GM12878 (cell line): ENCODE results near the gene TNRC6C. TPM values are rescaled to one million over a fixed set of nuclear protein-coding genes. Genes with fewer than 3 reads are reported as not detected.

Experiments
- ATAC-seq: fragments of 200-7000 bp; cut with Tn5 transposase; 3 replicates; pipeline ENCODE4 v1.9.1; 2020; ENCODE audit warnings: mild to moderate bottlenecking, moderate library complexity
- BruUV-seq: library from RNA; stranded (reverse); fragments of 400-500 nt; replicated peaks from 2 replicates; lab custom pipeline; 2021; lab: Mats Ljungman, UMichigan
- CTCF ChIA-PET: fragments of 300-600 bp; sonication (Branson Sonifier 250); formaldehyde crosslinking; extraction: SDS; loops from one replicate; lab custom pipeline; 2021; ENCODE audit warnings: inconsistent platforms; lab: Yijun Ruan, JAX
- POLR2A ChIA-PET: fragments of 350-600 bp; formaldehyde crosslinking; extraction: SDS; loops from one replicate; lab custom pipeline; 2021; ENCODE audit warnings: inconsistent platforms; lab: Charles Lee
- RAD21 ChIA-PET: fragments of 300-600 bp; sonication (Branson Sonifier 250); formaldehyde crosslinking; loops from one replicate; lab custom pipeline; 2023; ENCODE audit warnings: antibody characterized with exemption; ENCODE audit not compliant: unreplicated experiment; lab: Charles Lee
- SMC1A ChIA-PET: fragments of 300-600 bp; sonication (Branson Sonifier 250); formaldehyde crosslinking; loops from one replicate; lab custom pipeline; 2023; ENCODE audit not compliant: unreplicated experiment, uncharacterized antibody; lab: Charles Lee
- DNase-seq: peaks from one replicate; pipeline ENCODE4 v3.0.0-alpha.2; 2011; ENCODE audit warnings: low read depth, low spot score
- FAIRE-seq: peaks from 3 replicates; lab custom pipeline; 2011; peaks lifted over from hg19 to GRCh38; lab: Jason Lieb, UNC
- H2AFZ ChIP-seq: 2 replicates; pipeline ENCODE4 v1.6.0; 2011; ENCODE audit warnings: low read depth, low read length, control low read depth; ENCODE audit not compliant: control insufficient read depth
- H3K27ac ChIP-seq: 2 replicates; pipeline ENCODE4 v1.5.1; 2011; ENCODE audit warnings: control low read depth; ENCODE audit not compliant: control insufficient read depth, insufficient read depth
- H3K27me3 ChIP-seq, 2 experiments: replicated peaks in 1 of 2; 2 replicates each; pipeline versions ENCODE4 v1.6.0 to v1.6.1; 2011; ENCODE audit warnings: low read length in 1 of 2; ENCODE audit not compliant: control insufficient read depth in 2 of 2, insufficient read depth in 2 of 2
- H3K36me3 ChIP-seq, 2 experiments: 2 replicates each; pipeline ENCODE4 v1.5.1; 2011; ENCODE audit warnings: low read length in 1 of 2; ENCODE audit not compliant: control insufficient read depth in 2 of 2, insufficient read depth in 2 of 2
- H3K4me1 ChIP-seq: 2 replicates; pipeline ENCODE4 v1.6.1; 2011; ENCODE audit warnings: mild to moderate bottlenecking, low read length, moderate library complexity, mixed read lengths; ENCODE audit not compliant: control insufficient read depth, insufficient read depth
- H3K4me2 ChIP-seq: 2 replicates; pipeline ENCODE4 v1.6.0; 2011; ENCODE audit warnings: control low read depth; ENCODE audit not compliant: control insufficient read depth, insufficient read depth
- H3K4me3 ChIP-seq: fragments of 200-600 bp; sonication (generic); 2 replicates; pipeline ENCODE4 v1.5.1; 2016
- H3K79me2 ChIP-seq: 2 replicates; pipeline ENCODE4 v1.6.0; 2011; ENCODE audit warnings: low read length; ENCODE audit not compliant: control insufficient read depth, insufficient read depth
- H3K9ac ChIP-seq: 2 replicates; pipeline ENCODE4 v1.8.0; 2011; ENCODE audit warnings: low read length, control low read depth, mixed read lengths; ENCODE audit not compliant: control insufficient read depth, insufficient read depth
- H3K9me3 ChIP-seq: replicated peaks from 3 replicates; pipeline ENCODE4 v1.5.1; 2011; ENCODE audit warnings: mild to moderate bottlenecking, low read length; ENCODE audit not compliant: control insufficient read depth, insufficient read depth
- H4K20me1 ChIP-seq: 2 replicates; pipeline ENCODE4 v1.6.0; 2011; ENCODE audit not compliant: control insufficient read depth, insufficient read depth
- BRCA1 ChIP-seq: IDR thresholded peaks from 2 replicates; pipeline ENCODE4 v1.6.1; 2011; ENCODE audit warnings: low read depth, low read length, improper control_type of control experiment
- CEBPZ ChIP-seq: fragments of 150-350 bp; IDR thresholded peaks from 2 replicates; pipeline ENCODE4 v1.6.1; 2016; ENCODE audit warnings: low read depth, low read length
- CREM ChIP-seq: IDR thresholded peaks from 2 replicates; pipeline ENCODE4 v1.6.1; 2014; ENCODE audit warnings: antibody characterized with exemption, low read depth
- DPF2 ChIP-seq: fragments of 450-650 bp; IDR thresholded peaks from 2 replicates; pipeline ENCODE4 v1.6.1; 2017; ENCODE audit warnings: mild to moderate bottlenecking
- HDGF ChIP-seq: fragments of 450-650 bp; IDR thresholded peaks from 2 replicates; pipeline ENCODE4 v1.6.1; 2016; ENCODE audit warnings: antibody characterized with exemption
- MYB ChIP-seq: fragments of 150-350 bp; IDR thresholded peaks from 2 replicates; pipeline ENCODE4 v1.6.1; 2014; ENCODE audit warnings: mild to moderate bottlenecking, low read depth, low read length, borderline replicate concordance
- NFIC ChIP-seq: IDR thresholded peaks from 2 replicates; pipeline ENCODE4 v1.6.1; 2012; ENCODE audit warnings: low read depth, mild to moderate bottlenecking, inconsistent platforms, low read length, moderate library complexity
- NR2C1 ChIP-seq: fragments of 450-650 bp; IDR thresholded peaks from 2 replicates; pipeline ENCODE4 v1.6.1; 2017; ENCODE audit warnings: antibody characterized with exemption, mild to moderate bottlenecking, moderate library complexity
- SMAD5 ChIP-seq: IDR thresholded peaks from 2 replicates; pipeline ENCODE4 v1.6.1; 2016; ENCODE audit warnings: antibody characterized with exemption, low read depth
- WGBS: methylation state at CpG from one replicate; pipeline ENCODE4 v1.1.6; 2016; ENCODE audit warnings: low lambda C conversion rate; ENCODE audit not compliant: insufficient replicate concordance, insufficient coverage; ENCODE audit errors: missing lambda C conversion rate; 5-methylcytosine and 5-hydroxymethylcytosine counted together
- in situ Hi-C: fragments of 300-500 bp; cut with MboI; formaldehyde crosslinking; loops from 9 replicates; pipeline ENCODE4 v1.14.3; 2018; ENCODE audit warnings: mixed read lengths
- intact Hi-C: fragments of 100-400 bp; cut with micrococcal nuclease; formaldehyde crosslinking; loops from one replicate; pipeline ENCODE4 v1.14.2; 2022; ENCODE audit not compliant: unreplicated experiment
- polyA plus RNA-seq, 11 experiments: library from polyadenylated mRNA; depleted of rRNA in 4 of 11; unstranded in 6 of 11; stranded (reverse) in 5 of 11; fragments of >200 nt; fragmentation: Nextera tagmentation in 4 of 11; fragmentation: Illumina TruSeq in 1 of 11; extraction: Ambion mirVana in 4 of 11; extraction: Trizol in 1 of 11; gene quantifications; 1 replicate in 1 of 11; 2 replicates in 10 of 11; pipeline versions ENCODE4 v1.2.1 to v1.2.3, GENCODE V29; 2011 to 2016; ENCODE audit warnings: inconsistent platforms in 2 of 11, missing spikeins in 2 of 11, low read depth in 1 of 11
- total RNA-seq, 4 experiments: library from RNA; depleted of rRNA in 3 of 4; stranded (reverse); fragments of >200 nt in 3 of 4; fragmentation: Illumina TruSeq in 1 of 4; extraction: Trizol in 1 of 4; gene quantifications; 2 replicates each; pipeline versions ENCODE4 v1.2.1 to v1.2.3, GENCODE V29; 2013 to 2021
- TF ChIP-seq, protein P1 (sequence below): IDR thresholded peaks from 2 replicates; pipeline ENCODE4 v1.6.1; 2011; ENCODE audit warnings: borderline replicate concordance, low read depth, mild to moderate bottlenecking, moderate library complexity, low read length; ENCODE audit not compliant: insufficient read depth, poor library complexity, severe bottlenecking

TNRC6C gene
- total and polyA plus RNA-seq, 10 of the 15 experiments (the other 5 are each of a cell fraction or from before 2014, with no cell fraction given), result 0.40 to 6.1 (median 0.96) TPM

DNA sequence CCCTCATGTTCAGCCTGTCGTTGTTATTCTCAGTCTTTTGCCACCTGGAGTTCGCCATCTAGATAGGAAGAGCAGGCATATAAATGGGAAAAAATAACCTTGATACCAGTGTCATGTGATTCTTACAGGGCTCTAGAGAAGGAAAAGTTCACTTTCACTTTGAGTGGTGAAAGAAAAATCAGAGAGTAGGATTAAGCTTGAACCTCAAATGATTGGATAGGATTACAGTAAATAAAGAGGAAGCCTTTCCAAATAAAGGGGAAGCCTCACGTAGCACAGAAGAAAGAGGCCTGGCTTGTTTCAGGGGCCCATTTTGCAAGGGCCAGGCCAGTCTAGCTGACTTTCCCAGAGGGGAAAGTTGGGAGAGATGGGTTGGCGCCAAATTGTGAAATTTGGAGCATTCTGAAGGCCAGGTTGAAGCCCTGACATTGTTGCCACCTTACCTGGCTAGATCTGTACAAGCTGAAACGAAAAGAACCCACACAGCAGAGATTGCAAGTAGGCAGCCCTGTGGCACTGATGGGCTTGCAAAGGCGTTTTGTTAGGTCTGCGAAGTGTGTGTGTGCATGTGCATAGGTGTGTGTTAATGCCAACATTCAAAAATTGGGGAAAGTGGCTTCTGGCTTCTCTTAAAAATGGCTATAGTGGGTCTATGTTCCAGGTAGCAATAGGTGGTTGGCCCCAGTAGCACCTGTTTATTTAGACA lies 131.2 kb downstream of the TNRC6C start:
- Histone ChIP-seq H3K4me3 (no peak overlapping the region), H4K20me1 (no peaks in the 10 kb centered on the region), H3K9me3 (no peaks in the 10 kb centered on the region), H3K79me2 (no peaks in the 10 kb centered on the region), H3K4me1 (no peaks in the 10 kb centered on the region), H3K36me3 (peaks cover 2 to 8% of the 10 kb centered on the region in 2 experiments; a peak in 3 of 4 replicates), H2AFZ (no peak overlapping the region), H3K27ac (no peak overlapping the region)
- TSS peak; percentile 38 for BruUV-seq
- ChIA-PET CTCF (interaction anchor here (1.1 to 3.8 kb wide), 2 partner anchors 28 to 70 kb away, joined by 3 to 28 read pairs; no protein-coding TSS in a partner anchor), POLR2A (no interaction called here), SMC1A (interaction anchor here (1.4 to 9.6 kb wide), 3 partner anchors 26 to 162 kb away, joined by 4 to 94 read pairs (median 11); no protein-coding TSS in a partner anchor)
- in situ Hi-C loops, result no loop called here
- FAIRE-seq, result no peak
- ATAC-seq, result no peak
- TF ChIP-seq, protein P1, sequence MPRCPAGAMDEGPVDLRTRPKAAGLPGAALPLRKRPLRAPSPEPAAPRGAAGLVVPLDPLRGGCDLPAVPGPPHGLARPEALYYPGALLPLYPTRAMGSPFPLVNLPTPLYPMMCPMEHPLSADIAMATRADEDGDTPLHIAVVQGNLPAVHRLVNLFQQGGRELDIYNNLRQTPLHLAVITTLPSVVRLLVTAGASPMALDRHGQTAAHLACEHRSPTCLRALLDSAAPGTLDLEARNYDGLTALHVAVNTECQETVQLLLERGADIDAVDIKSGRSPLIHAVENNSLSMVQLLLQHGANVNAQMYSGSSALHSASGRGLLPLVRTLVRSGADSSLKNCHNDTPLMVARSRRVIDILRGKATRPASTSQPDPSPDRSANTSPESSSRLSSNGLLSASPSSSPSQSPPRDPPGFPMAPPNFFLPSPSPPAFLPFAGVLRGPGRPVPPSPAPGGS, result no peak
- TF ChIP-seq HDGF (no peak), CEBPZ (no peak), BRCA1 (no peak), SMAD5 (no peak), DPF2 (no peak), NR2C1 (no peak), MYB (no peak), NFIC (no peak), CREM (no peak)
- TF ChIP-seq, all 136 proteins: peak for 0
- H3K27me3 ChIP-seq, result no peaks in the 10 kb centered on the region
- 38% methylated on average over 7 of the region's 7 CpGs for WGBS
- intact Hi-C loops, result loop anchor here (5.0 to 10.0 kb wide), 2 partner anchors 72 to 335 kb away; no protein-coding TSS in a partner anchor
- no peak for DNase-seq
- no peak overlapping the region for H3K4me2 ChIP-seq
- RAD21 ChIA-PET, result interaction anchor here (1.0 to 3.7 kb wide), 2 partner anchors 70 to 117 kb away, joined by 5 to 15 read pairs; no protein-coding TSS in a partner anchor
- no peak overlapping the region for H3K9ac ChIP-seq
